CD4-positive, alpha-beta memory T cell (primary cell): ENCODE measurements around the gene RTP4. TPM values are rescaled to one million over a fixed set of nuclear protein-coding genes. Genes with fewer than 3 reads are reported as not detected.
"Not testable (repeated sequence)": the region's sequence is repeated elsewhere in the genome, so short reads cannot be mapped to it uniquely, and the experiment has no call there.

Experiments
- CTCF ChIA-PET: fragments of 350-600 bp; sonication (Branson Sonifier 250); formaldehyde crosslinking; loops from one replicate; lab custom pipeline; 2021; ENCODE audit warnings: inconsistent platforms; ENCODE audit not compliant: partially characterized antibody; lab: Charles Lee
- POLR2A ChIA-PET: fragments of 350-600 bp; sonication (Branson Sonifier 250); formaldehyde crosslinking; loops from one replicate; lab custom pipeline; 2021; ENCODE audit not compliant: partially characterized antibody; lab: Charles Lee
- DNase-seq, 5 donors: peaks; one replicate each; pipeline versions ENCODE4 v3.0.0 to v3.0.0-alpha.2; 2020 to 2022; ENCODE audit warnings: mixed read lengths in 1 of 5
- H3K27ac ChIP-seq: one replicate; pipeline ENCODE4 v1.7.0; 2013; ENCODE audit warnings: low read depth, low read length
- H3K27me3 ChIP-seq: 2 replicates; pipeline ENCODE4 v1.7.0; 2013; ENCODE audit warnings: mild to moderate bottlenecking, low read length, moderate library complexity; ENCODE audit not compliant: insufficient read depth
- H3K36me3 ChIP-seq: 2 replicates; pipeline ENCODE4 v1.7.0; 2013; ENCODE audit warnings: mild to moderate bottlenecking, low read length, moderate library complexity; ENCODE audit not compliant: insufficient read depth
- H3K4me1 ChIP-seq: 2 replicates; pipeline ENCODE4 v1.7.0; 2013; ENCODE audit warnings: mild to moderate bottlenecking, low read length, moderate library complexity; ENCODE audit not compliant: insufficient read depth
- H3K4me3 ChIP-seq, 2 donors: one replicate each; pipeline ENCODE4 v1.7.0; 2013; ENCODE audit warnings: low read length in 2 of 2, mild to moderate bottlenecking in 1 of 2
- H3K9me3 ChIP-seq, 2 donors: one replicate each; pipeline ENCODE4 v1.7.0; 2013; ENCODE audit warnings: low read length in 2 of 2, control low read depth in 1 of 2; ENCODE audit not compliant: control insufficient read depth in 1 of 2
- H3K27ac Mint-ChIP-seq, 7 donors: one replicate each; pipeline ENCODE4 v1.8.0; 2020 to 2021; ENCODE audit warnings: mixed read lengths in 7 of 7, mild to moderate bottlenecking in 6 of 7, inconsistent platforms in 3 of 7, moderate library complexity in 3 of 7
- H3K27me3 Mint-ChIP-seq, 2 donors: one replicate each; pipeline ENCODE4 v1.8.0; 2020 to 2021; ENCODE audit warnings: mixed read lengths in 2 of 2
- H3K36me3 Mint-ChIP-seq, 2 donors: one replicate each; pipeline ENCODE4 v1.8.0; 2020 to 2021; ENCODE audit warnings: mixed read lengths in 2 of 2, inconsistent platforms in 1 of 2, mild to moderate bottlenecking in 1 of 2
- H3K4me1 Mint-ChIP-seq, 4 donors: one replicate each; pipeline ENCODE4 v1.8.0; 2020 to 2021; ENCODE audit warnings: mixed read lengths in 4 of 4, mild to moderate bottlenecking in 1 of 4
- H3K4me3 Mint-ChIP-seq, 8 donors: one replicate each; pipeline ENCODE4 v1.8.0; 2020 to 2021; ENCODE audit warnings: mixed read lengths in 8 of 8, mild to moderate bottlenecking in 7 of 8, moderate library complexity in 6 of 8, inconsistent platforms in 3 of 8
- H3K9me3 Mint-ChIP-seq, 8 donors: one replicate each; pipeline ENCODE4 v1.8.0; 2020 to 2021; ENCODE audit warnings: mixed read lengths in 8 of 8, mild to moderate bottlenecking in 5 of 8, inconsistent platforms in 3 of 8, moderate library complexity in 1 of 8
- intact Hi-C: fragments of 100-400 bp; cut with micrococcal nuclease; formaldehyde crosslinking; loops from one replicate; pipeline ENCODE4 v1.15.1; 2023
- polyA plus RNA-seq, 2 donors: library from polyadenylated mRNA; unstranded; fragments of 300-500 nt; fragmentation: Illumina TruSeq; gene quantifications; one replicate each; pipeline ENCODE4 v1.2.3, GENCODE V29; 2021
- total RNA-seq, 2 experiments: library from RNA; stranded (reverse); gene quantifications; one replicate each; pipeline ENCODE4 v1.2.3, GENCODE V29; 2021

The RTP4 gene
- total and polyA plus RNA-seq, 4 experiments from 2014 or later, result 3.5 to 13.5 (median 8.1) TPM

- H3K4me3 ChIP-seq, H3K27ac ChIP-seq, H3K36me3 ChIP-seq, intact Hi-C loops, CTCF ChIA-PET, H3K9me3 Mint-ChIP-seq, POLR2A ChIA-PET, H3K9me3 ChIP-seq, H3K27me3 ChIP-seq, DNase-seq, H3K4me1 ChIP-seq, H3K4me1 Mint-ChIP-seq, H3K36me3 Mint-ChIP-seq, H3K27ac Mint-ChIP-seq, H3K4me3 Mint-ChIP-seq: not testable (repeated sequence)
- peaks cover 13 to 14% of the 10 kb centered on the region in 2 donors for H3K27me3 Mint-ChIP-seq
Observed at GRCh38 chr3:187411991-187412781, 44.0 kb downstream of the RTP4 start.

Other genes with a start within 250 kb of the RTP4 start
- 1 to 10 TPM; 2.6 to 3.6 TPM for gene RPL39L, start 228.9 kb upstream of the RTP4 start, total RNA-seq
- gene RPL39L, start 228.9 kb upstream of the RTP4 start, polyA plus RNA-seq, result 10 to 100 TPM in 1 of 2 donors, 1 to 10 TPM in 1; 7.2 to 15.7 TPM
- gene RTP1, start 170.9 kb upstream of the RTP4 start, total RNA-seq, result not detected
- not detected for gene RTP1, start 170.9 kb upstream of the RTP4 start, polyA plus RNA-seq
- gene MASP1, start 76.6 kb upstream of the RTP4 start, total RNA-seq, result not detected
- gene MASP1, start 76.6 kb upstream of the RTP4 start, polyA plus RNA-seq, result not detected